Activated CD4-positive, alpha-beta T cell treated with anti-CD3 and anti-CD28 coated beads for 24 hours (primary cell): Measurements from ENCODE around the gene DUSP9.
"Not testable (repeated sequence)": the region's sequence is repeated elsewhere in the genome, so short reads cannot be mapped to it uniquely, and the experiment has no call there.

Source experiments
- DNase-seq, 2 donors: peaks; one replicate each; pipeline ENCODE4 v3.0.0-alpha.2; 2020; ENCODE audit warnings: low read depth in 2 of 2

DUSP9 gene, protein sequence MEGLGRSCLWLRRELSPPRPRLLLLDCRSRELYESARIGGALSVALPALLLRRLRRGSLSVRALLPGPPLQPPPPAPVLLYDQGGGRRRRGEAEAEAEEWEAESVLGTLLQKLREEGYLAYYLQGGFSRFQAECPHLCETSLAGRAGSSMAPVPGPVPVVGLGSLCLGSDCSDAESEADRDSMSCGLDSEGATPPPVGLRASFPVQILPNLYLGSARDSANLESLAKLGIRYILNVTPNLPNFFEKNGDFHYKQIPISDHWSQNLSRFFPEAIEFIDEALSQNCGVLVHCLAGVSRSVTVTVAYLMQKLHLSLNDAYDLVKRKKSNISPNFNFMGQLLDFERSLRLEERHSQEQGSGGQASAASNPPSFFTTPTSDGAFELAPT

GRCh38 chrX:153646620-153647373 lies at the start of gene DUSP9:
TSS of gene DUSP9 (plus strand) at chrX:153647203. CDS start at chrX:153647954, 751 bp downstream.
- no peak for DNase-seq

GRCh38 chrX:153598541-153599191 lies 48.3 kb upstream of the DUSP9 start, which contains the start of gene CCNQ:
TSS of gene CCNQ (minus strand) at chrX:153599139. CDS start at chrX:153599073, 66 bp downstream.
- no peak for DNase-seq

- peak; percentile 70 to 73 for DNase-seq
Observed at GRCh38 chrX:153599192-153600031, 47.6 kb upstream of the DUSP9 start.

- DNase-seq = no peak
Observed at GRCh38 chrX:153600032-153600373, 47.0 kb upstream of the DUSP9 start.

DNA sequence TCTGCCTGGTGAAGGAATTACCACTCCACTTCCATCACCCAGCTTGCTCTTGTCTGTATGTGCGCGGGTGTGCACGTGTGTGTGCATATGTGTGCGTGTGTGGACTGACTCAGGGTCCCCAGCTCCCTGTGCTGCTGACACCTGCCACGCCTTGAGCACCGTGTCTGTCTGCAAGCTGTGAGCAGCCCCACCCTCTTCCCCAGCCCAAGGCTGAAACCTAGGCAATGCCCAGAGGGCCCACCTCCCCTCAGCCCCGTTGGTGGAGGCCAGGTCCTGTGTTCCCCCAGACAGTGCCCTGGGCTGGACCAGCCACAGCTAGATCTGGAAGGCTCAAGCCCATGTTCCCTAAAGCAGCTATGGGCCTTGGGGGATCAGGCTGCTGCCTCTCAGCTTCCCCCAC lies 46.1 kb upstream of the DUSP9 start:
- DNase-seq = no peak

- no peak for DNase-seq
Observed at GRCh38 chrX:153601511-153602110, 45.4 kb upstream of the DUSP9 start.

GRCh38 chrX:153602601-153603000 lies 44.4 kb upstream of the DUSP9 start:
- no peak for DNase-seq

GRCh38 chrX:153603131-153603656 lies 43.8 kb upstream of the DUSP9 start:
- DNase-seq = no peak

- DNase-seq = not testable (repeated sequence)
Observed at GRCh38 chrX:153604666-153605380, 42.2 kb upstream of the DUSP9 start.

DNA sequence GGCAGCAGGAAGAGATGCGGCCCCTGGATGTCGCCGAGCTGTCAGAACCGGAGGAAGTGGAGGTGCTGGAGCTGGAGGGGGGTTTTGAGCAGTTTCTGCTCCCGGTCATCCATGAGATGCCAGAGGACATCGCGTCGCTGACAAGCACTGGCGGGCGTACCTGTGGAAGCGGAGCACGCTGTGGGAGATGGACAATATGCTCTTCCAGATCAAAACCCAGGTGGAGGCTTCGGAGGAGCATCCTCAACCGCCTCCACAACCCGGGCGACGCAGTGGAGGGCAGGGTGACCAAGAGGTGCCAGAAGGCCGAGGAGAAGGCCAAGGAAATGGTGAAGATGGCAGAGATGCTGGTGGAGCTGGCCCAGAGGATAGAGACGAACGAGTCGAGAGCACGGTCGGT lies 40.5 kb upstream of the DUSP9 start:
- DNase-seq = no peak

DNA sequence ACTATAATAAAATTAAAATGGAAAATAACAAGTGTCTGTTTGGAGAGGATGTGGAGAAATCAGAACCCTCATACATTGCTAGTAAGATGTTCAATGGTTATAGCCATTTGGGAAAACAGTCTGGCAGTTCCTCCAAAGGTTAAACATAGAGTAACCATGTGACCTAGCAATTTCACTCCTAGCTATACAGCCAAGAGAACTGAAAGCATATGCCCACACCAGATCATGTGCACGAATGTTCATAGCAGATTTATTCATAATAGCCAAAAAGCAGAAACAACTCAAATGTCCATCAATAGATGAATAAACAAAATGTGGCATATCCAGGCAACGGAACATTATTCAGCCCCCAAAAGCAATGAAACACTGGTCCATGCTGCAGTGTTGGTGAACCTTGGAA lies 38.6 kb upstream of the DUSP9 start:
- DNase-seq = no peak

- no peak for DNase-seq
Observed at GRCh38 chrX:153608806-153609205, 38.2 kb upstream of the DUSP9 start.

GRCh38 chrX:153609917-153610835 lies 36.8 kb upstream of the DUSP9 start:
- peak; percentile 64 to 65 for DNase-seq

GRCh38 chrX:153610836-153611213 lies 36.2 kb upstream of the DUSP9 start:
- DNase-seq = no peak

DNA sequence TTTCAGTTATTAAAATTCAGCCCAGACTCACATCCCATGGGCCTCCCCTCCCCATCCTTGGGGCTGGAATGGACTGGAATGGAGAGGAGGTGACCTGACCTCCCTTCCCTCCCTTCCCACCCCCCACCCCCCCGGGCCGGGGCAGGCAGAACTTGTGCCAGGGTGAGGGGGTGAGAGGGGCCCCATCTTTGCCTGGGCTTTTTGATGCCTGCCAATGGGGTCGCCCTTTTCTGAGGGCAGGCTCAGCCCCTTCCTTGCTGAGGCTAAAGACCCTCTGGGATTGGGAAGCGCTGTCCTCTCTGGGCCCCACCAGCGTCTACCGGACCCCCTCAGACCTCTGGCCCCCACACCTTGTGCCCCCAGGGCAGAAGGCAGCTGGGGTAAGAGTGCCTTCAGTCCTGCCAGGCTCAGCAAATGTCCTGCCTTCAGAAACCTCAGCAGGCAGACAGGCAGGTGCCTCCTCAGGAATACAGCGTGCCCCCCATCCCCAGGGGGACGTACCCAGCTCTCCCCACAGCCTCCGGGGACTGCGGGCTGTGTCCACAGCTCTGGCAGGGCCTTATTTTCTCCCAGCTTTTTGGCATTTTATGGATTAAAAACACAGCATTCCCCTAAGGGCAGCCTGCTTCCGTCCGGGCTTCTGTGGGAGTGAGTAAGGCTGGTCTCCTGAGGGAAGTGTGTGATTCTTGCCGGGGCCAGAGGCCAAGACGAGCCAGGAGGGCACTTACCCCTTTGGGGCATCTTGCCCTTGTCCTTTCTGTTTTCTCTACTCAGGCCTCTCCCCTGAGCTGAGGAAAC lies 35.5 kb upstream of the DUSP9 start:
- DNase-seq = no peak

DNA sequence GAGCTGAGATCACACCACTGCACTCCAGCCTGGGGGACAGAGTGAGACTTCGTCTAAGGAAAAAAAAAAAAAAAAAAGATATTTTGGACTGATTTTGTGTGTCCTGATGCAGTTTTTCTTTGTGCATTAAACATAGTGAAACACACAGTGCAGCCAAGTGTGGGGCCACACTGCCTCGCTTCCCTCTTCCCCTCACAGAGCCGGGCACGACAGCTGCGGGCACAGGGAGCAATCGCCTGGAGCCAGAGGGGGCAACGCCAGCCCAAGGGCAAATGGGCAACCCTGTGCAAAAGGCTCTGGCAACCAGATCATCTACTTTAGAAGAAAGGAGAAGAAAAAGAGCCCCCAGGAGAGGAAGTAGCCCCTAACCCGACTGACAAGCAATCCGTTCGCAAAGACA lies 34.6 kb upstream of the DUSP9 start:
- DNase-seq = no peak

GRCh38 chrX:153614818-153615217 lies 32.2 kb upstream of the DUSP9 start:
- no peak for DNase-seq

- DNase-seq = no peak
Observed at GRCh38 chrX:153620576-153620975, 26.4 kb upstream of the DUSP9 start.
